Kidney epithelial cell (primary cell): ENCODE data around the gene PTGIS. TPM values are rescaled to one million over a fixed set of nuclear protein-coding genes. Genes with fewer than 3 reads are reported as not detected.

Source experiments
- DNase-seq: peaks from one replicate; pipeline ENCODE4 v3.0.0-alpha.2; 2010; ENCODE audit warnings: low read depth
- H3K27me3 ChIP-seq: 2 replicates; pipeline ENCODE4 v1.6.0; 2011; ENCODE audit warnings: low read length; ENCODE audit not compliant: control insufficient read depth, insufficient read depth
- H3K36me3 ChIP-seq: 2 replicates; pipeline ENCODE4 v1.5.1; 2011; ENCODE audit warnings: low read length; ENCODE audit not compliant: control insufficient read depth, insufficient read depth
- H3K4me3 ChIP-seq: 2 replicates; pipeline ENCODE4 v1.5.1; 2011; ENCODE audit warnings: low read depth, mild to moderate bottlenecking, control low read depth, low read length
- total RNA-seq: library from RNA; depleted of rRNA; stranded (reverse); fragments of >200 nt; gene quantifications from 2 replicates; pipeline ENCODE4 v1.2.3, GENCODE V29; 2015
- TF ChIP-seq, protein P1 (sequence below): IDR thresholded peaks from 2 replicates; pipeline ENCODE4 v1.5.1; 2011; ENCODE audit warnings: mild to moderate bottlenecking, moderate library complexity, low read length, control low read depth, inconsistent platforms; ENCODE audit not compliant: insufficient read depth, poor library complexity, severe bottlenecking

The PTGIS gene
- total RNA-seq, 1 donor from 2014 or later = 0.88 TPM

DNA sequence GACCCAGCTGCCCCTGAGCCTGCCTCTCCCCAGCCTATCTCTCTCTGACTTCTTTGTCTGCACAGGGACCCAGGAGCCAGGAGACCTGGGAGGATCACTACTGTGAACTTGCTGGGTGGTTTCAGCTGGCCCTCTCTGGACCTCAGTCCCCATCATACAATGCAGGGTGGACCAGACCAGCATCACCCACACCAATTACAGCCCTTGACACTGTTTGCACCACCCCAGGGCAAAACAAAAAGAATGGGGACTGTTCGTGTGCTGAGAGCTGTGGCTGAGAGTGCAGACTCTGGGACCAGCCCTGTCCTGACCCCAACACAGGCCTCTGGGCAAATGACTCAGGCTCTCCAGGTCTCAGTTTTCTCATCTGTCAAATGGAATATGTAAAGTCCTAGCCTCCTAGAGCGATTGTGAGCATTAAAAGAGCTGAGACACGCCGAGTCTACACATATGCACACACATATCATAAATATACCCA lies 25.4 kb downstream of the PTGIS start:
- TF ChIP-seq, protein P1, sequence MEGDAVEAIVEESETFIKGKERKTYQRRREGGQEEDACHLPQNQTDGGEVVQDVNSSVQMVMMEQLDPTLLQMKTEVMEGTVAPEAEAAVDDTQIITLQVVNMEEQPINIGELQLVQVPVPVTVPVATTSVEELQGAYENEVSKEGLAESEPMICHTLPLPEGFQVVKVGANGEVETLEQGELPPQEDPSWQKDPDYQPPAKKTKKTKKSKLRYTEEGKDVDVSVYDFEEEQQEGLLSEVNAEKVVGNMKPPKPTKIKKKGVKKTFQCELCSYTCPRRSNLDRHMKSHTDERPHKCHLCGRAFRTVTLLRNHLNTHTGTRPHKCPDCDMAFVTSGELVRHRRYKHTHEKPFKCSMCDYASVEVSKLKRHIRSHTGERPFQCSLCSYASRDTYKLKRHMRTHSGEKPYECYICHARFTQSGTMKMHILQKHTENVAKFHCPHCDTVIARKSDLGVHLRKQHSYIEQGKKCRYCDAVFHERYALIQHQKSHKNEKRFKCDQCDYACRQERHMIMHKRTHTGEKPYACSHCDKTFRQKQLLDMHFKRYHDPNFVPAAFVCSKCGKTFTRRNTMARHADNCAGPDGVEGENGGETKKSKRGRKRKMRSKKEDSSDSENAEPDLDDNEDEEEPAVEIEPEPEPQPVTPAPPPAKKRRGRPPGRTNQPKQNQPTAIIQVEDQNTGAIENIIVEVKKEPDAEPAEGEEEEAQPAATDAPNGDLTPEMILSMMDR = no peak
- H3K4me3 ChIP-seq = no peak overlapping the region
- DNase-seq = no peak
- H3K27me3 ChIP-seq = peaks cover 4% of the 10 kb centered on the region
- no peaks in the 10 kb centered on the region for H3K36me3 ChIP-seq

DNA sequence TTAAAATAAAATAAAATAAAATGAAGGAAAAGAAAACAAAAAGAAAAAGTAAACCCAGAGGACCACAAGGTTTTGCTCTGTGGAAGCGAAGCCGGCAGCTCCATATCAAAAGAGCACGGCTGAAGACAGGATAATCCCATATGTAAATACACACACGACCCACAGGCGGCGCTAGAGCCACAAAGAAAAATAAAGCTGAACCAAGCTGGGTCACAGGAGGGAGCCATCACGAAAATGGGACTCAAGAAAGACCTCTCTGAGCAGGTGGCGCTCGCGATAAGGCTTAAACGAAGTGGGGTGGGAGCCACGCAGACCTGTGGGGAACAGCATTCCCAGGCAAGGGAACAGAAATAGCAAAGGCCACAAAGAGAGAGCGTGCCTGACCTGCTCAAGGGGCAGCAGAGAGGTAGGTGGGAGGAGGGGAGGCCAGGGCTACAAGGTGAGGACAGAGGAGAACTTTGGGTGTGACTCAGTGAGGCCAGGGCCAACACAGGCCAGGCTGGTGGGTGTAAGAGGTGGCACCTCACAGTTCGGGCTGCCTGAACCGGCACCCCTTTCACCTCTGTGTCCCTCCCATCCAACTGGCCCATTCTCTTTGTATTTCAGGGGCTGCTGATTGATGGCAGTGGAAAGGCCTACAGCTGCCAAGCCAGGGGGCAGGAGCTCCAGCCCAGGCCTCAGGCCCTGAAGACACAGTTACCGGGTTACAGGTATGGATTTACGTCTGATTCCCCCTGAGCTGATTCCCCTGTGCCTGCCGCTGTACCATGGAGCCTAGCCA lies 26.0 kb downstream of the PTGIS start:
- TF ChIP-seq, protein P1 = peak; percentile 76
- peaks cover 4% of the 10 kb centered on the region for H3K27me3 ChIP-seq
- DNase-seq = no peak

DNA sequence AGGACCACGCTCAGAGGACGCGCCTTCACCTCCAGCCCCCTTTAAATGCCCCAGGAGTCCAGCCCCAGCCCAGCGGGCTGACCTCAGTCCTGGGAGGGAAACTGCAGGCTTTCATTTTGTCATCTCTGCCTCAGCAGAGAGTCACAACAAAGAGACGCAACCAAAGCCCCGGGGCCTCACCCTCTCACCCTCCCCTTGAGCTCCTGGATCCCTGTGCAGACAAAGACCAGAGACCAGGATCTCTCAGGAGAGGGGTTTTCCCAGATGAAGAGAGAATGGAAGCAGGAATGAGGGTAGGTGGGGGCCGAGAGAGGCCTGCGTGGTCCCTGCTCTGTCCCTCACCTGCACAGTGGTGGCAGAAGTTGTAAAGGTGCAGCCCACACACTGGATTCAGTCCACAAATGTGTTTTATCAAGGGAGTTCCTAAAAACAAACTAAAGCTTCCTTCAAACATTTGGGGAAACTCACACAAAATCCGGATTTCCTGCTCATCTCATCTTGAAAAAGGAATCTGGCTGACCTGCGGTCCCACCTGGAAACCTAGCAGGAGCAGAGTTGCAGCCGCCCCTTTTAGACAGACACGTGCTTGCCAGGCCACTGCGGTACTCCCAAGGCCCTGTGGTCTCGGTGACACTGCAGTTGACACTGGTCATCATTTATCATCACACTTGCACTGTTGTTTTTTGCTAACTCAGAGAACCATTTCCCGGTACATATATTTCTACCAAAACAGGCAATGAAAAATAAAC lies 27.1 kb downstream of the PTGIS start:
- TF ChIP-seq, protein P1 = no peak
- Histone ChIP-seq H3K36me3 (no peaks in the 10 kb centered on the region), H3K4me3 (no peak overlapping the region), H3K27me3 (peaks cover 4% of the 10 kb centered on the region)
- DNase-seq = no peak

More for the DNA sequence above, 26.0 kb downstream of the PTGIS start:
- Histone ChIP-seq H3K36me3 (no peaks in the 10 kb centered on the region), H3K4me3 (no peak overlapping the region)

DNA sequence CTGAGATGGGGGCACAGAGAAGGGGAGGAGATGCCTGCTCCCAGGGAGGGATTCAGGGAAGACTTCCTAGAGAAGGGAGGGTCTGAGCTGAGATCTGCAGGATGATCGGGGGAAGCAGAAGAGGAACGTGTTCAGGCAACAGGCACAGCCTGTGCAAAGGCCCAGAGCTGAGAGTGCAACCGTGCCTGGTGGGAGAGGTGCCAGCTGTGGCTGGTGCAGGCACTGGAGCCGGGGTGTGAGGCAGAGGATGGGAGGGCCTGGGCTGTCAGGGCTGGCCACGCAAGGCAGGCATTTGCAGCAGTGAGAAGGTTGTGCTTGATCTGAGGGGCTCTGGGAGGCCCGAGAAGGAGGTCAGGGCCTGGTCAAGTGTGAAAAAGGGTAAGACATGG lies 27.7 kb downstream of the PTGIS start:
- DNase-seq = no peak
- Histone ChIP-seq H3K4me3 (no peak overlapping the region), H3K27me3 (peaks cover 4% of the 10 kb centered on the region), H3K36me3 (no peaks in the 10 kb centered on the region)
- TF ChIP-seq, protein P1 = no peak

DNA sequence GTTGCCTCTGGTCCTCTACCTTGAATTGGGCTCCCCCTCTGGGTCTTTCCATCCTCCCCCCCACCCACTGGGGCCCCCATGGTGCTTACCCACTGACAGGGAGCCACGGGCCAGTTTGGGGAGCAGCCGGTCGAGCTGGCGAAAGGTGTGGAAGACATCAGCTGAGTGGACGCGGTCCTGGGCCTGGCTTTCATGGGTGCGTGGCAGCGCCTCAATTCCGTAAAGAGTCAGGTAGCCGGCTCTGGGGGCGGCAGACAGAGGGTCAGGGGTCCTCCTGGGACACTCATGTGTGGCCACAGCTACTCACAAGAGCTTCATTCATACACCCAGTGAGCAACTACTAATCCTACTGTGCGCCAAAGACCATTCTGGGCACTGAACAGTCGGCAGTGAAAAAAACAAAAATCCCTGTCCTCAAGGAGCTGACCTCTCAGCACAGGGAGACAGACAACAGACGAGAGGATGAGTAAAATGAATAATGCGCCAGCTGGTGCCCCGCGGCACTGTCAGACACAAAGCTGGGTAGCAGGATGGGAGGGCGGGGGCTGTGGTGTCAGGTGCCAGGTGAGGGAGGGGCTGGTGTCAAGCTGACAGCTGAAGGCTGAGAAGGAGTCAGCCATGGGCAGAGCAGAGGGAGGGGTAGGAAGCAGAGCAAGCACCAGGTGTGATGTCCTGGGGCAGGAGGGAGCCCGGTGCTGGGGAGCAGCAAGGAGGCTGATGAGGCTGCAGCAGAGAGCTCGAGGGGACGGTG lies 28.3 kb downstream of the PTGIS start:
- H3K27me3 ChIP-seq = peaks cover 4% of the 10 kb centered on the region
- DNase-seq = no peak
- no peak overlapping the region for H3K4me3 ChIP-seq
- TF ChIP-seq, protein P1 = no peak
- no peaks in the 10 kb centered on the region for H3K36me3 ChIP-seq
